NCI-H2029 treated with DMSO at 0.1 percent for 48 hours (cell line): ENCODE measurements around the gene FCRL6.

Experiments
- DNase-seq: peaks from one replicate; lab custom pipeline; 2025; lab: John Stamatoyannopoulos, UW

The FCRL6 gene

GRCh38 chr1:159864262-159864661 is 62.1 kb downstream of the FCRL6 start:
- no peak for DNase-seq
